ENCODE measurements around the gene SLC29A4.

The SLC29A4 gene

GRCh38 chr7:5324961-5325360, 42.2 kb downstream of the SLC29A4 start:
- DNase-seq = no peak

- no peak for DNase-seq
These were observed 47.5 kb downstream of the SLC29A4 start for GRCh38 chr7:5330288-5330687.

GRCh38 chr7:5332579-5332978, 49.8 kb downstream of the SLC29A4 start:
- no peak for DNase-seq

- no peak for DNase-seq
These were observed 50.6 kb downstream of the SLC29A4 start for GRCh38 chr7:5333121-5334045.

GRCh38 chr7:5334671-5335070, 51.9 kb downstream of the SLC29A4 start:
- no peak for DNase-seq

GRCh38 chr7:5337047-5337446, 54.3 kb downstream of the SLC29A4 start:
- no peak for DNase-seq

GRCh38 chr7:5339955-5340354, 57.2 kb downstream of the SLC29A4 start:
- DNase-seq = no peak

- no peak for DNase-seq
These were observed 59.9 kb downstream of the SLC29A4 start for GRCh38 chr7:5342631-5343030.

GRCh38 chr7:5343884-5344283, 61.1 kb downstream of the SLC29A4 start:
- no peak for DNase-seq

GRCh38 chr7:5344342-5344741, 61.6 kb downstream of the SLC29A4 start:
- no peak for DNase-seq

GRCh38 chr7:5345171-5345570, 62.4 kb downstream of the SLC29A4 start:
- DNase-seq = no peak

- DNase-seq = no peak
These were observed 62.9 kb downstream of the SLC29A4 start for GRCh38 chr7:5345671-5346070.

GRCh38 chr7:5348134-5349004, 65.6 kb downstream of the SLC29A4 start:
- DNase-seq = no peak

GRCh38 chr7:5349005-5349380, 66.2 kb downstream of the SLC29A4 start:
- DNase-seq = no peak

GRCh38 chr7:5349437-5350173, 66.9 kb downstream of the SLC29A4 start:
- no peak for DNase-seq

GRCh38 chr7:5350174-5350463, 67.4 kb downstream of the SLC29A4 start:
- DNase-seq = no peak

- DNase-seq = no peak
These were observed 68.0 kb downstream of the SLC29A4 start for GRCh38 chr7:5350600-5351385.

- DNase-seq = no peak
These were observed 68.9 kb downstream of the SLC29A4 start for GRCh38 chr7:5351507-5352265.

- DNase-seq = no peak
These were observed 69.8 kb downstream of the SLC29A4 start for GRCh38 chr7:5352440-5353010.

- peak; percentile 61 for DNase-seq
These were observed 71.9 kb downstream of the SLC29A4 start for GRCh38 chr7:5354460-5355232.

Data from NCI-H510A (cell line).